NB4 (cell line): ENCODE results near the gene MS4A2.
"Not testable (repeated sequence)": the region's sequence is repeated elsewhere in the genome, so short reads cannot be mapped to it uniquely, and the experiment has no call there.

ENCODE experiments used
- TF ChIP-seq, protein P1 (sequence below): IDR thresholded peaks from 2 replicates; pipeline ENCODE4 v1.6.1; 2011; ENCODE audit warnings: low read depth, low read length
- TF ChIP-seq, protein P2 (sequence below): IDR thresholded peaks from one replicate; pipeline ENCODE4 v1.5.1; 2012; ENCODE audit warnings: low read depth, low read length

DNA sequence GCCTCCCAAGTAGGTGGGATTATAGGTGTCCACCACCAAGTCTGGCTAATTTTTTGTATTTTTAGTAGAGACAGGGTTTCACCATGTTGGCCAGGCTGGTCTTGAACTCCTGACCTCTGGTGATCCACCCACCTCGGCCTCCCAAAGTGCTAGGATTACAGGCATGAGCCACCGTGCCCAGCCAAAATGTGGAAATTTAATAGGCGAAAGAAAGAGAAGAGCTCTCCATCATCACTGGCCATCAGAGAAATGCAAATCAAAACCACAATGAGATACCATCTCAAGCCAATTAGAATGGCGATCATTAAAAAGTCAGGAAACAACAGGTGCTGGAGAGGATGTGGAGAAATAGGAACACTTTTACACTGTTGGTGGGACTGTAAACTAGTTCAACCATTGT, 40.4 kb downstream of the MS4A2 start:
- TF ChIP-seq, protein P1, sequence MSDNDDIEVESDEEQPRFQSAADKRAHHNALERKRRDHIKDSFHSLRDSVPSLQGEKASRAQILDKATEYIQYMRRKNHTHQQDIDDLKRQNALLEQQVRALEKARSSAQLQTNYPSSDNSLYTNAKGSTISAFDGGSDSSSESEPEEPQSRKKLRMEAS: not testable (repeated sequence)
- TF ChIP-seq, protein P2, sequence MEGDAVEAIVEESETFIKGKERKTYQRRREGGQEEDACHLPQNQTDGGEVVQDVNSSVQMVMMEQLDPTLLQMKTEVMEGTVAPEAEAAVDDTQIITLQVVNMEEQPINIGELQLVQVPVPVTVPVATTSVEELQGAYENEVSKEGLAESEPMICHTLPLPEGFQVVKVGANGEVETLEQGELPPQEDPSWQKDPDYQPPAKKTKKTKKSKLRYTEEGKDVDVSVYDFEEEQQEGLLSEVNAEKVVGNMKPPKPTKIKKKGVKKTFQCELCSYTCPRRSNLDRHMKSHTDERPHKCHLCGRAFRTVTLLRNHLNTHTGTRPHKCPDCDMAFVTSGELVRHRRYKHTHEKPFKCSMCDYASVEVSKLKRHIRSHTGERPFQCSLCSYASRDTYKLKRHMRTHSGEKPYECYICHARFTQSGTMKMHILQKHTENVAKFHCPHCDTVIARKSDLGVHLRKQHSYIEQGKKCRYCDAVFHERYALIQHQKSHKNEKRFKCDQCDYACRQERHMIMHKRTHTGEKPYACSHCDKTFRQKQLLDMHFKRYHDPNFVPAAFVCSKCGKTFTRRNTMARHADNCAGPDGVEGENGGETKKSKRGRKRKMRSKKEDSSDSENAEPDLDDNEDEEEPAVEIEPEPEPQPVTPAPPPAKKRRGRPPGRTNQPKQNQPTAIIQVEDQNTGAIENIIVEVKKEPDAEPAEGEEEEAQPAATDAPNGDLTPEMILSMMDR: not testable (repeated sequence)
